ENCODE data around the gene LRRC3B. TPM values are rescaled to one million over a fixed set of nuclear protein-coding genes. Genes with fewer than 3 reads are reported as not detected.

The LRRC3B gene
- total RNA-seq, 1 experiment from 2014 or later, result not detected

DNA sequence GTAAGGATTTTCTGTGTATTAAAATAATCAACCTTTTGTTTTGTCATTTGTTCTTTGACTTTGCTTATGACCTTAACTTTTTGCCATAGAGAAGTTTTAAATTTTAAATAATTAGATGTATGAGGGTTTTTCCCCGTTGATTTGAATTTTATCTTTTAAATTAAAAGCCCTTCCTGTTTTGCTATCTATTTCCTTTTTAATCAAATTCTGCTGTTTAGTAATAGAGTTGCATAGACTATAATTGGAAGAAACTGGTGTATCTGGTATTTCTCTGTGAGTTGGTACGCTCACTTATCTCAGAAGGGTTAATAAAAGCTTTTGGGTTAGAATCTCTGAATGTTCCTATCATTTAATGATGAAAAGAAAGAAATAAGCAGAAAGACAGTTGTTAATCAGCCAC is 82.2 kb downstream of the LRRC3B start:
- DNase-seq (ENCODE audit: extremely low read depth, low read depth), result no peak

- no peak for DNase-seq (ENCODE audit: extremely low read depth, low read depth)
Measured at GRCh38 chr3:26708501-26708900, 85.9 kb downstream of the LRRC3B start.

- peak; percentile 46 for DNase-seq (ENCODE audit: extremely low read depth, low read depth)
Measured at GRCh38 chr3:26712211-26713026, 89.8 kb downstream of the LRRC3B start.

DNA sequence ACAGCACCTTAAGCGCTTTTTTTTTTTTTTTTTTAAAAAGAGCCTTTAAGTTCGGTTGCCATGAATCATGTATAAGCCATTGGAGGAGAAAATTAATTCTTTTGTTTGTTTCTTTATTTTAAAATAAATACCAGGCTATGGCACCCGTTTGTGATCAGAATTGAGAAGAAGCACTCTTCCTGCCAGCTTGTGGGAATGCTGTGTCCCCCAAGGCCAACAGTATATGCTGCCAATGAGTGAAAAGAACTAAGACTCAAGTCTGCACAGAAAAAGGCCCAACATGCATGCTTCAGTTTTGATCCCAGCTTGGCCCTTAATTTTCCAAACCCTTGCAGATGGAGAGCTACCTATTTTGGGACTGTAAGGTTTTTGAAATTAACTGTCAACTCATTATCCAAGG is 90.5 kb downstream of the LRRC3B start:
- no peak for DNase-seq (ENCODE audit: extremely low read depth, low read depth)

DNA sequence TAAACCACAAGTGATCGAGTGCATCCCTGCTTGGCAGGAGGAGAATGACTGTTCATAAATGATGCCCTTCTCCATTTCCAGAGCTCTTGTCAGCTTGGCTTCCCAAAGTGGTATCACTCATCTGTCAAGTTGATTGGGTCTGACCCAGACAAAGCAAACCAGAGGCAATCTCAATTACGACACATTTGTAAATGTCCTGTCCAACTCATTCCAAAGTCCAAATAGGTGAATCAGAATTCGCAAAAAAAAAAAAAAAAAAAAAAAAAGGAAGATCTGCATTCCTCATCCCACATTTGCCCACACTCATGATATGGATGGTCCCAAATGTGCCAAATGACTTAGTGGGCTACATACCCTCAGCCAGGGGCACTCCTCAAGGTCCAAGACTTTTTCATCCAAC is 91.9 kb downstream of the LRRC3B start:
- no peak for DNase-seq (ENCODE audit: extremely low read depth, low read depth)

GRCh38 chr3:26715431-26715830 is 92.9 kb downstream of the LRRC3B start:
- DNase-seq (ENCODE audit: extremely low read depth, low read depth), result no peak

DNA sequence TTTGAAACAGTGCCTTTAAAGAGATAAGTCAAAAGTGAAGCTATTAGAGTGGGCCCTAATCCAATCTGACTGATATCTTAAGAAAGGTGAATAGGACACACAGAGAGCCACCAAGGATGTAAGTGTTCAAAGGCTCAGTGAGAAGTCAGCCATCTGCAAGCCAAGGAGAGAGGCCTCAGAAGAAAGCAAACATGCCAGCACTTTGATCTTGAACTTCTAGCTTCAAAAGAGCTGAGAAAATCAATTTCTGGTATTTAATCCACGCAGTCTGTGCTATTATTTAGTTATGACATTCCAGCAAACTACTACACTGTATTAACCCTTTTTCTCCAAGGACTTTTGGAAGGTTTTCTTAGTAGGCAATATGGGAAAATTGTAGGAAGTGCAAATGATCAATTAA is 95.7 kb downstream of the LRRC3B start:
- DNase-seq (ENCODE audit: extremely low read depth, low read depth), result no peak

- DNase-seq (ENCODE audit: extremely low read depth, low read depth), result no peak
Measured at GRCh38 chr3:26719134-26719533, 96.6 kb downstream of the LRRC3B start.

- DNase-seq (ENCODE audit: extremely low read depth, low read depth), result no peak
Measured at GRCh38 chr3:26721047-26721446, 98.5 kb downstream of the LRRC3B start.

- no peak for DNase-seq (ENCODE audit: extremely low read depth, low read depth)
Measured at GRCh38 chr3:26731843-26732242, 109.3 kb downstream of the LRRC3B start.

GRCh38 chr3:26750263-26750662 is 127.7 kb downstream of the LRRC3B start:
- DNase-seq (ENCODE audit: extremely low read depth, low read depth), result no peak

DNA sequence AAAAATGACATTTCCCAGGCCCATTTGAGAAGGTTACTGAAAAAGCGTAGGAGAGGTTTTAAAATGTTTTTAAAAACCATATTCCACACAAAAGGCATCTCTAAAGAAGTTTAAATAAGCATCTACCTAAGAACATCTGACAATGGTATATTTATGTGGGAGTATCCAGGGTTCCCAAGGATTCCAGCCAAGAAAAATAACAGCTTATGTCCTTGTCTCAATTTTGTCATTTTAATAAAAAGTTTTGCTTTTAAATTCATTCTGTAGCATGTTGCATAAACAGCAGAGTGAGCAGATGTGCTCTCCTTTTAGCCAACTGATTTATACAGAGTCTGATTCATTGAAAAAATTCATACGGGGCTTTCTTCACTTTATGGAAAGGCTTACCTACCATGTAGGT is 129.9 kb downstream of the LRRC3B start:
- DNase-seq (ENCODE audit: extremely low read depth, low read depth), result no peak

DNA sequence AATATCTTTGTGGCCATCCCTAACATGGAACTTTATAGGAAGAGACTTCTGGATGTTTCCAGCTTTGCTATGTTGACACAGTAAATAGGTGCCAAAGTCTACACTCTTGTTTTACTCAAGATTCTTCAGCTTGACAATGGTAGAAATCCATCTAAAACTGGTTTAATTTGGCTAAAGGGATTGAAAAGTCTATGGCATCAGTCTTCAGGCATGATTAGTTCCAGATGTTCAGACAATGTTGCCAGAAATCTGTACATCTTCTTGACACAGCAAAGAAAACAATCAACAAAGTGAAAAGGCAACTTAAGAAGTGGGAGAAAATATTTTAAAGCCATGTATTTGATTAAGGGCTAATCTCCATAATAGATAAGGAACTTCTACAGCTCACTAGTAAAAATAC is 130.5 kb downstream of the LRRC3B start:
- DNase-seq (ENCODE audit: extremely low read depth, low read depth), result no peak

- DNase-seq (ENCODE audit: extremely low read depth, low read depth), result no peak
Measured at GRCh38 chr3:26757978-26758377, 135.4 kb downstream of the LRRC3B start.

Data from NCI-H460 (cell line).